ENCODE results near the gene LCP1. TPM values are rescaled to one million over a fixed set of nuclear protein-coding genes. Genes with fewer than 3 reads are reported as not detected.

Gene LCP1
- total RNA-seq, 1 experiment from 2014 or later = not detected

GRCh38 chr13:46114613-46115012 is 67.4 kb downstream of the LCP1 start:
- no peak for DNase-seq (ENCODE audit: low spot score)
- in situ Hi-C loops (cut with HindIII; ENCODE audit: low sequenced_read_pairs) = no loop called here

GRCh38 chr13:46113596-46113995 is 68.4 kb downstream of the LCP1 start:
- in situ Hi-C loops (cut with HindIII; ENCODE audit: low sequenced_read_pairs) = no loop called here
- DNase-seq (ENCODE audit: low spot score) = no peak

GRCh38 chr13:46111151-46111550 is 70.8 kb downstream of the LCP1 start:
- in situ Hi-C loops (cut with HindIII; ENCODE audit: low sequenced_read_pairs) = no loop called here
- DNase-seq (ENCODE audit: low spot score) = no peak

- in situ Hi-C loops (cut with HindIII; ENCODE audit: low sequenced_read_pairs) = no loop called here
- DNase-seq (ENCODE audit: low spot score) = no peak
These were observed 72.5 kb downstream of the LCP1 start for GRCh38 chr13:46109451-46109850.

GRCh38 chr13:46106839-46107371 is 75.1 kb downstream of the LCP1 start:
- no peak for DNase-seq (ENCODE audit: low spot score)
- in situ Hi-C loops (cut with HindIII; ENCODE audit: low sequenced_read_pairs) = no loop called here

- in situ Hi-C loops (cut with HindIII; ENCODE audit: low sequenced_read_pairs) = no loop called here
- DNase-seq (ENCODE audit: low spot score) = no peak
These were observed 77.1 kb downstream of the LCP1 start, which contains the start of gene CPB2 for GRCh38 chr13:46104868-46105267. Gene CPB2 (minus strand): TSS chr13:46105033. CDS start chr13:46105009, 24 bp downstream.

DNA sequence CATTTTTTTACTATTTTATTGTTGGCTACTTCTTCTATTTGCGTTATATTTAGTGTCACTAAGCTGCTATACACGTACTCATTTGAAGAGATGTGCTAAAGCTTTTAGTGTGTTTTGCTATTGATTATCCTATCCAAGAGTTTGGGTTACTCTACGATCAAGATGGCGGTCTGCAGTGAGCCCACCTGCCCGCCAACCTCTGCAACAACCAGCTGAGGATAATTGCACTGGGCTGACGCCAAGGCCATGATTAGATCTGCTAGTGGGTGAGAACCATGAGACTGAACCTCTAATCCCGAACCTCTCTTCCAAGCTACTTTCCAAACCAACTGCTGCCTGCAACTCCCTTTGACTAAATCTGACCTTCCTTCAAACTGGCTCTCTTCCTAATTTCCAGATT is 78.9 kb downstream of the LCP1 start:
- in situ Hi-C loops (cut with HindIII; ENCODE audit: low sequenced_read_pairs) = no loop called here
- DNase-seq (ENCODE audit: low spot score) = no peak

GRCh38 chr13:46102255-46102605 is 79.7 kb downstream of the LCP1 start:
- no peak for DNase-seq (ENCODE audit: low spot score)
- in situ Hi-C loops (cut with HindIII; ENCODE audit: low sequenced_read_pairs) = no loop called here

DNA sequence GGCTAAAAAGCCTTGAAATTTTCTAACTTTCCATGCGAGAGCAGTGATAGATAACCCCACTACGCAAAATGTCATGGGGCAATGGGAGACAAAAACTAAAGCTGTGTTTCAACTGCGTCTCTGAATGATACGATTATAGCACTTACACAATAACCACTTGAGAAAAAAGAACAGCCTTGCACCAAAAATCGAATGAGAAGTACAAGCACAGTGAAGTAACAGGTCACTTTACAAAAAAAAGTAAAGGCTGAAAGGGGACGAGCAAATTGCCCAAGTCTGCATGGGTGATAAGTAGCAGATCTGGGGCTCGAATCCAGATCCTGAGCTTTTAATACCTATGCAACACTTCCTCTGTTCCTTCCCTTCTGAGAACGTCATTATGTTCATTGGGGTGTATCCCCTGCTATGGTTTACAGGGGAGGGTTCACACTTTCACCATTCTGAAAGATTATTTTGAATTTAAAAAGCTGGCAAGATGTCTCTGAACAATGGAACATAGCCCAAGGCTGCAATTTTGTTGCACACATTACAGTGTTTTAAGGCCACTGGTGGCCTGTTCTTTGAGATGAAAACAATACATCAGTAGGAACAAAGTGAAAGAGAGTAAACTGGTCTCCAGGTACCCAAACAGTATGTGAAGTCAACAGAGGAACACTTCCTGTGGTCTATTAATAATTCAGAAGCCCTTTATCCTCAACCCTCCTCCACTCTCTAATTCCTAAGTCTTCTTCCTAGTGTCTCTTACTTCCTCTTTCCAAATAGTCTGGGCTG is 80.3 kb downstream of the LCP1 start:
- in situ Hi-C loops (cut with HindIII; ENCODE audit: low sequenced_read_pairs) = no loop called here
- DNase-seq (ENCODE audit: low spot score) = no peak

DNA sequence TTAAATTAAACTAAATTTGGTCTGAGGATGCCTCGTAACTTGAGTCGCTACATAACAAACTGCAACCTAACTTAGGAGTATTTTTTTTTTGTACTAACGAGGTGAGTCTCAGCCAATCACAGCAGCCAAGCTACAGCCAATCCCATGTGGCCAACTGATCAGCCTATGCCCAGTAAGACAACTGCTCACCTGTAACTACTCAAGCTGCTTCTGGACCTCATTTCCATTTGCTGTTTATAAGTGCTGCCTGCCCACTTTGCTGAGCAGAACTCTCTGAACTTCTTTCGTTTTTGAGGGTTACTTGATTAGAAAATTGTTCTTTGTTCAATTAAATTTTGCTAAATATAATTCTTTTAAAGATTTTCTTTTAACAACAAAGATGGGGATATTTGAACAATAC is 81.0 kb downstream of the LCP1 start:
- in situ Hi-C loops (cut with HindIII; ENCODE audit: low sequenced_read_pairs) = no loop called here
- DNase-seq (ENCODE audit: low spot score) = no peak

DNA sequence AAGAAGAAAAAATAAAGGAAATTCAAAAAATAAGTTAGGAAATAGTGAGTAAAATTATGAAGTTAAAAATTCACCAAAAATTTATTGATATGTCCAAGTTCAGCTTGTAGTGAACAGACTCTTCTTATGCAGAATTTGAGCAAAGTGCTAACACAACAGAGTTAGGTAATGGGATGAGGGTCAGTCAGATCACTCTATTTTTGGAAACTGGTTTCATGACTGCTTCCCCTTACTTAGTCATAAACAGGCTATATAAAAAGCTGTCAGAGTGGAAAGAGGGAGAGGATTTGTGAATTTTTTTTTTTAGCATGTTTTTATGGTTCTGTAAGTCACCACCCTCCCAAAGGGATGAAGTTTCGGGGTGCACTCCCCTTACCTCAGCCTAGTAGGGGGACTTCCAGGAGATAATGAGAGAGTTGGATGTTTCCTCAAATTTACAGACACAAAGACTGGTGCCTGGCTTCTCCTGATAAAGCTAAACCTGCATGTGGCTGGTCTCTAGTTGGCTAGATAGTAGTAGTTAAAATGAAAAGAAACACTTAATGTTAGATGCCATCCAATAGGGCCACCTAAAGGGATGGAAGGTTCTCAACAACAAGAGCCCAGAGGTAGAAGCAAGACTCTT is 81.7 kb downstream of the LCP1 start:
- DNase-seq (ENCODE audit: low spot score) = no peak
- in situ Hi-C loops (cut with HindIII; ENCODE audit: low sequenced_read_pairs) = no loop called here

- DNase-seq (ENCODE audit: low spot score) = no peak
- in situ Hi-C loops (cut with HindIII; ENCODE audit: low sequenced_read_pairs) = no loop called here
These were observed 84.3 kb downstream of the LCP1 start for GRCh38 chr13:46097663-46098062.

GRCh38 chr13:46097015-46097414 is 85.0 kb downstream of the LCP1 start:
- in situ Hi-C loops (cut with HindIII; ENCODE audit: low sequenced_read_pairs) = no loop called here
- DNase-seq (ENCODE audit: low spot score) = no peak

DNA sequence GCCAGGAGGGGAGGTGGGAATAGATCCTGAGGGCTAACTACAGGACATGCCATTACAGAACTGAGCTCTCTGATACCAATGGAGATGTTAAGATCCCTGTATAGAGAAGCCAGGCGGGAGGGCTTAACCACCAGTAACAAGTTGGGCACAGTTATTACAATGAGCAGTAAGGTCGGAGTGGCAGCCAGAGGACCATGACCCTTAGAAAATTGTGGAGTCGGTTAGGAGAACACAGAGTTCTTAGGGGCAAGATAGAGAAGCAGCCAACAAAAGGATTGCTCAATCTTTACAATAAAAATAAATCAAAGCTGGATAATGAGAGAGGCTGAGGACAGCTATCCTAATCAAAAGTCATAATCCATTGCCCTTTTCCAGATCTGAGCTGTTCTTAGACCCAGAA is 87.5 kb downstream of the LCP1 start:
- in situ Hi-C loops (cut with HindIII; ENCODE audit: low sequenced_read_pairs) = no loop called here
- DNase-seq (ENCODE audit: low spot score) = no peak

GRCh38 chr13:46088821-46089562 is 93.0 kb downstream of the LCP1 start:
- in situ Hi-C loops (cut with HindIII; ENCODE audit: low sequenced_read_pairs) = no loop called here
- no peak for DNase-seq (ENCODE audit: low spot score)

DNA sequence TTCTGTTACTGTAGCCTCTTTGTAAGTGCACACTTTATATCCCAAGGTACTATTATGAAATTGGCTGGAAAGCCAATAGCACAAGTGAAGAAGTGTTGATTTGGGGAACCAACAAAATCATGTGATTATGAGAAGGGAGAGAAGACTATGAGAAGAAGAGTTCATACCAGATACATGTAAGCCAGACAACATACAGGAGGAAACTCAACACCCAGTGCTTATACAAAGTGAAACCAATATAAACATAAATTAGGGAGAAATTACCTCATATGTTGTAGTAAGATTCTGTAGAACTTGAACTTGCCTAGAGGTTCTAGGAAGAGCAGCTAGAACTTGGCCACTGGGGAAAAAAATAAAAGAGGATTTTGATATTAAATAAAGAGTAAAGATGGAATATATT is 94.5 kb downstream of the LCP1 start:
- in situ Hi-C loops (cut with HindIII; ENCODE audit: low sequenced_read_pairs) = no loop called here
- no peak for DNase-seq (ENCODE audit: low spot score)

GRCh38 chr13:46086985-46087384 is 95.0 kb downstream of the LCP1 start:
- in situ Hi-C loops (cut with HindIII; ENCODE audit: low sequenced_read_pairs) = no loop called here
- DNase-seq (ENCODE audit: low spot score) = no peak

- DNase-seq (ENCODE audit: low spot score) = no peak
- in situ Hi-C loops (cut with HindIII; ENCODE audit: low sequenced_read_pairs) = no loop called here
These were observed 95.5 kb downstream of the LCP1 start for GRCh38 chr13:46086421-46086922.

DNA sequence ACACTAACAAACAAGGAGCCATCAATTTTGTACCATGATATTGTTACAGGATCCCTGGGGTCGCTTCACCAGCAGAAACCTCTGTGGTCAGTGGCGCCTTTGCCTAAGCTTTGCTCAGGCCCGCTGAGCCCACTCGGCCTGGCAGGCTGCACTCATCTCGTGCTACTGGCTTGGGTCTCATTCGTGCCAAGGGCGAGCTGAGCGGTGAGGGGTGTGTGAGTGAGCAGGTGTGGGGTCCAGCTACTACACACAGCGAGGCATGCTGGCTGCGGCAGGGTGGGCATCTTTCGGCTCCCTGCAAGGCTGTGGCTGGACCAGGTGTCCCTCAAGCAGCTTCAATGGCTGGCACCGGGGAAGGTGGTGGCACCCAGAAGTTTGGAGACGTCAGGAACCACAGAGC is 96.2 kb downstream of the LCP1 start:
- in situ Hi-C loops (cut with HindIII; ENCODE audit: low sequenced_read_pairs) = no loop called here
- DNase-seq (ENCODE audit: low spot score) = no peak

GRCh38 chr13:46082324-46082723 is 99.7 kb downstream of the LCP1 start:
- in situ Hi-C loops (cut with HindIII; ENCODE audit: low sequenced_read_pairs) = no loop called here
- DNase-seq (ENCODE audit: low spot score) = no peak

Measured in G401 (cell line).